ENCODE results near the gene VWA2.

DNA sequence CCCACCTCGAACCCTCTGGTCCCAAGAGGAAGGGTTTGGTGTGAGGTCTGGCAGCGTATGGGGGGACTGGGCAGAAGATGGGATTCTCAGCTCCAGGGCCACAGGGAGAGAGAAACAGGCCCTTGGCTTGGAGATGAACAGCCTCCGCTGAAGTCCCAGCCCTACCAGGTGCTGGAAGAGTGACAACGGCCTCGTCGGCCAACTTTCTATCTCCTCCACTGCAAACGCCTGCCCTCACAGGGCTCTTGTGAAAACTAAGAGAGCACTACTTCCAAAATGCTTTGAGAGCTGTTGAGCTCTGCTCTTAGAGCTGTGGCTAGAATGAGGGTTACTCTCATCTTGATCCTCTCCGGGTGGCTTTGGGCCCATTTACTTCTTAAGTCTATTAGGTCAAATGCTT lies 101.8 kb downstream of the VWA2 start:
- no peak for TF ChIP-seq EP300 (IDR thresholded peaks at IDR 0.05; ENCODE audit: borderline replicate concordance)
- TF ChIP-seq MAX (IDR thresholded peaks at IDR 0.05), result no peak
- TF ChIP-seq TAF1 (IDR thresholded peaks at IDR 0.05; ENCODE audit: low read depth), result no peak
- no peak for TF ChIP-seq RAD21 (IDR thresholded peaks at IDR 0.05; ENCODE audit: low read depth)
- TF ChIP-seq, protein P1, sequence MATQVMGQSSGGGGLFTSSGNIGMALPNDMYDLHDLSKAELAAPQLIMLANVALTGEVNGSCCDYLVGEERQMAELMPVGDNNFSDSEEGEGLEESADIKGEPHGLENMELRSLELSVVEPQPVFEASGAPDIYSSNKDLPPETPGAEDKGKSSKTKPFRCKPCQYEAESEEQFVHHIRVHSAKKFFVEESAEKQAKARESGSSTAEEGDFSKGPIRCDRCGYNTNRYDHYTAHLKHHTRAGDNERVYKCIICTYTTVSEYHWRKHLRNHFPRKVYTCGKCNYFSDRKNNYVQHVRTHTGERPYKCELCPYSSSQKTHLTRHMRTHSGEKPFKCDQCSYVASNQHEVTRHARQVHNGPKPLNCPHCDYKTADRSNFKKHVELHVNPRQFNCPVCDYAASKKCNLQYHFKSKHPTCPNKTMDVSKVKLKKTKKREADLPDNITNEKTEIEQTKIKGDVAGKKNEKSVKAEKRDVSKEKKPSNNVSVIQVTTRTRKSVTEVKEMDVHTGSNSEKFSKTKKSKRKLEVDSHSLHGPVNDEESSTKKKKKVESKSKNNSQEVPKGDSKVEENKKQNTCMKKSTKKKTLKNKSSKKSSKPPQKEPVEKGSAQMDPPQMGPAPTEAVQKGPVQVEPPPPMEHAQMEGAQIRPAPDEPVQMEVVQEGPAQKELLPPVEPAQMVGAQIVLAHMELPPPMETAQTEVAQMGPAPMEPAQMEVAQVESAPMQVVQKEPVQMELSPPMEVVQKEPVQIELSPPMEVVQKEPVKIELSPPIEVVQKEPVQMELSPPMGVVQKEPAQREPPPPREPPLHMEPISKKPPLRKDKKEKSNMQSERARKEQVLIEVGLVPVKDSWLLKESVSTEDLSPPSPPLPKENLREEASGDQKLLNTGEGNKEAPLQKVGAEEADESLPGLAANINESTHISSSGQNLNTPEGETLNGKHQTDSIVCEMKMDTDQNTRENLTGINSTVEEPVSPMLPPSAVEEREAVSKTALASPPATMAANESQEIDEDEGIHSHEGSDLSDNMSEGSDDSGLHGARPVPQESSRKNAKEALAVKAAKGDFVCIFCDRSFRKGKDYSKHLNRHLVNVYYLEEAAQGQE (IDR thresholded peaks at IDR 0.05; ENCODE audit: low read depth), result no peak
- TF ChIP-seq YY1 (IDR thresholded peaks at IDR 0.05; ENCODE audit: low read depth), result no peak
- no peak for TF ChIP-seq TEAD4 (IDR thresholded peaks at IDR 0.05)
- no peak for TF ChIP-seq USF1 (IDR thresholded peaks at IDR 0.05)
- TF ChIP-seq ZBTB7A (IDR thresholded peaks at IDR 0.05; ENCODE audit: low read depth), result no peak

Measured in Ishikawa (cell line).